Astrocyte (in vitro differentiated cells and primary cell): Measurements from ENCODE around the gene ZNF584.
A peak's percentile ranks its signal among the peaks of the same experiment; 100 is the strongest.

Source experiments
- CTCF ChIP-seq: IDR thresholded peaks from 2 replicates; pipeline ENCODE4 v1.5.1; 2011; ENCODE audit warnings: low read depth, mild to moderate bottlenecking, inconsistent platforms, low read length, moderate library complexity; ENCODE audit not compliant: insufficient read depth
- EZH2 ChIP-seq: IDR thresholded peaks from 2 replicates; pipeline ENCODE4 v1.6.1; 2012; ENCODE audit warnings: mild to moderate bottlenecking, low read length, inconsistent platforms; ENCODE audit not compliant: insufficient read depth

- TF ChIP-seq CTCF (peak; percentile 20), EZH2 (no peak)
These were observed 1.4 kb upstream of the ZNF584 start for GRCh38 chr19:58406818-58407657.
